Measurements from ENCODE around the gene EFCAB11. TPM values are rescaled to one million over a fixed set of nuclear protein-coding genes. Genes with fewer than 3 reads are reported as not detected.

EFCAB11 gene
- total and polyA plus RNA-seq, 2 of the 8 experiments (the other 6 are each of a cell fraction or from before 2014, with no cell fraction given) = 6.8 to 12.8 TPM

DNA sequence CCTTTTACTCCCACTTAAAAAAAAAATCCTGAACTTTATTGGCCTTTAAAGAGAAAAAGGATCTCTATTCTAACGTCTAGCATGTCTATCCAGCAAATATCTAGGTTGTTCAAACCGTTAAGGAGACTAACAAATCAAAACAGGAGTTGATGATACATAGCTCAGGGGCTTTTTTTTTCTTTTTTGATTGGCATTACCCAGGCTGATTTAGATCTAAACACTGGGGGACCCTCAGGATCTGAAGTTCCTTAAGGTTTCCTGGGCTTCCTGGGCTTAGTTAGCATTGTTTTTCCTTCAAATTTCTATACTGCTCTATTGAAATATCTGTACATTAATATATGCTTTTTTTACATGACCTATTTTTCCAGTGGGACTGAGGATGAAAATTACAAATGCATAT lies 42.3 kb downstream of the EFCAB11 start:
- H3K23me2 ChIP-seq (ENCODE audit: low read depth, low read length) = no peaks in the 10 kb centered on the region; the same call in 1 of the 2 replicates
- no peaks in the 10 kb centered on the region for H3K79me1 ChIP-seq (ENCODE audit: low read depth, low read length)
- no peak overlapping the region for H2BK15ac ChIP-seq (ENCODE audit: low read length)
- no peak overlapping the region for H3K27ac ChIP-seq (ENCODE audit: low read depth, low read length)
- H4K5ac ChIP-seq (ENCODE audit: insufficient read length, low read depth, low read length) = no peak overlapping the region
- WGBS, 2 experiments (ENCODE audit: extremely low coverage in 1 of 2, insufficient coverage in 1 of 2, insufficient read length in 1 of 2, insufficient replicate concordance in 2 of 2, low coverage in 1 of 2, low lambda C conversion rate in 2 of 2, missing lambda C conversion rate in 1 of 2) = 80% methylated on average over 2 of the region's 2 CpGs; no CpG with 5 or more reads in 1 of the 2 experiments
- H3K4me1 ChIP-seq (replicated peaks in 1 of 4; ENCODE audit: control insufficient read depth in 3 of 4, insufficient read depth in 4 of 4, low read length in 3 of 4) = peaks cover 6 to 13% (median 9%) of the 10 kb centered on the region in 4 experiments; a peak in 6 of 7 replicates
- H2BK12ac ChIP-seq (ENCODE audit: low read depth, low read length) = no peak overlapping the region
- TF ChIP-seq CEBPB (IDR thresholded peaks at IDR 0.05; ENCODE audit: low read depth, low read length) = no peak
- H2AK5ac ChIP-seq (ENCODE audit: low read depth, low read length) = no peak overlapping the region
- H4K20me1 ChIP-seq (replicated peaks in 1 of 2; ENCODE audit: control insufficient read depth in 1 of 2, insufficient read depth in 2 of 2, low read length in 2 of 2) = no peaks in the 10 kb centered on the region
- no peak overlapping the region for H2BK5ac ChIP-seq (ENCODE audit: low read depth, low read length)
- H4K91ac ChIP-seq (replicated peaks; ENCODE audit: insufficient read length, low read length) = no peak overlapping the region
- no peak overlapping the region for H3K23ac ChIP-seq (ENCODE audit: insufficient read length)
- H2BK120ac ChIP-seq (replicated peaks; ENCODE audit: low read depth, low read length) = no peak overlapping the region
- FAIRE-seq = no peak
- no peak overlapping the region for H3K4me3 ChIP-seq (ENCODE audit: extremely low read depth in 1 of 4, insufficient read depth in 2 of 4, low read depth in 3 of 4, low read length in 4 of 4)
- peak overlapping the region in 1 of 2 experiments; percentile 45; a peak in 1 of 4 replicates for H3K4me2 ChIP-seq (ENCODE audit: insufficient read depth in 1 of 2, low read depth in 2 of 2, low read length in 2 of 2)
- no peak overlapping the region for H2BK20ac ChIP-seq (ENCODE audit: low read length)
- DNase-seq (ENCODE audit: low read depth in 1 of 2, low spot score in 2 of 2) = no peak
- no peak overlapping the region for H3K4ac ChIP-seq (replicated peaks; ENCODE audit: insufficient read length, low read depth, low read length)
- H3K36me3 ChIP-seq (ENCODE audit: control insufficient read depth in 2 of 4, insufficient read depth in 4 of 4, low read length in 3 of 4) = no peaks in the 10 kb centered on the region
- ChIA-PET POLR2A (ENCODE audit: partially characterized antibody) (interaction anchor here (0.7 kb wide), 1 partner anchor 45 kb away, joined by 3 read pairs; no protein-coding TSS in a partner anchor), CTCF (ENCODE audit: partially characterized antibody) (interaction anchor here (0.6 to 2.0 kb wide), 4 partner anchors 12 to 459 kb away, joined by 3 to 5 read pairs (median 3); no protein-coding TSS in a partner anchor)
- H4K8ac ChIP-seq (ENCODE audit: extremely low read depth, insufficient read depth, low read length) = no peak overlapping the region
- no peak overlapping the region for H3K9ac ChIP-seq (replicated peaks in 1 of 4; ENCODE audit: extremely low read depth in 1 of 4, low read depth in 3 of 4, low read length in 3 of 4)
- no peaks in the 10 kb centered on the region; a peak in 1 of 7 replicates for H3K27me3 ChIP-seq (replicated peaks in 1 of 4; ENCODE audit: control insufficient read depth in 3 of 4, extremely low read depth in 1 of 4, insufficient read depth in 3 of 4, low read length in 3 of 4)
- no peak overlapping the region for H3K14ac ChIP-seq (ENCODE audit: insufficient read length)
- H2AFZ ChIP-seq (ENCODE audit: low read length) = no peak overlapping the region
- no peak overlapping the region for H3K56ac ChIP-seq (replicated peaks; ENCODE audit: insufficient read length, low read depth, low read length)
- H3K79me2 ChIP-seq (ENCODE audit: control insufficient read depth in 1 of 2, insufficient read depth in 2 of 2, low read length in 2 of 2) = no peaks in the 10 kb centered on the region
- H3K18ac ChIP-seq (ENCODE audit: extremely low read depth, low read length) = no peak overlapping the region
- H3K9me3 ChIP-seq (ENCODE audit: insufficient read depth in 2 of 2, low read depth in 1 of 2, low read length in 1 of 2) = no peaks in the 10 kb centered on the region
